Neural progenitor cell (in vitro differentiated cells): ENCODE results near the gene LGR6. TPM values are rescaled to one million over a fixed set of nuclear protein-coding genes. Genes with fewer than 3 reads are reported as not detected.

Experiments used
- DNase-seq: peaks from one replicate; pipeline ENCODE4 v3.0.0-alpha.2; 2016; ENCODE audit warnings: low spot score
- H2AFZ ChIP-seq: fragments of 200-600 bp; sonication (generic); replicated peaks from 2 replicates; pipeline ENCODE4 v1.6.1; 2016; ENCODE audit warnings: antibody characterized with exemption
- H3F3A ChIP-seq: fragments of 200-600 bp; sonication (generic); 2 replicates; pipeline ENCODE4 v1.6.1; 2016; ENCODE audit warnings: antibody characterized with exemption, low read depth
- H3K27ac ChIP-seq: fragments of 200-600 bp; sonication (generic); 2 replicates; pipeline ENCODE4 v1.5.1; 2016; ENCODE audit warnings: mild to moderate bottlenecking
- H3K27me3 ChIP-seq: fragments of 200-600 bp; sonication (generic); 2 replicates; pipeline ENCODE4 v1.6.1; 2016; ENCODE audit warnings: mild to moderate bottlenecking, moderate library complexity
- H3K36me3 ChIP-seq: fragments of 200-600 bp; sonication (generic); 2 replicates; pipeline ENCODE4 v1.5.1; 2016
- H3K4me1 ChIP-seq: fragments of 200-600 bp; sonication (generic); 2 replicates; pipeline ENCODE4 v1.6.1; 2016; ENCODE audit warnings: mixed run types
- H3K4me2 ChIP-seq: fragments of 200-600 bp; sonication (generic); 2 replicates; pipeline ENCODE4 v1.6.1; 2016
- H3K4me3 ChIP-seq: fragments of 200-600 bp; sonication (generic); 2 replicates; pipeline ENCODE4 v1.5.1; 2016
- H3K79me2 ChIP-seq: fragments of 200-600 bp; sonication (generic); 2 replicates; pipeline ENCODE4 v1.6.1; 2016; ENCODE audit warnings: low read depth
- H3K9ac ChIP-seq: fragments of 200-600 bp; sonication (generic); 2 replicates; pipeline ENCODE4 v1.6.1; 2016
- H3K9me3 ChIP-seq: fragments of 200-600 bp; sonication (generic); 2 replicates; pipeline ENCODE4 v1.5.1; 2016; ENCODE audit warnings: low read depth
- H4K20me1 ChIP-seq: fragments of 200-600 bp; sonication (generic); 2 replicates; pipeline ENCODE4 v1.6.1; 2016; ENCODE audit warnings: low read depth
- H3K27ac Mint-ChIP-seq: 3 replicates; pipeline ENCODE4 v1.8.0; 2021; ENCODE audit warnings: mixed read lengths
- H3K27me3 Mint-ChIP-seq: 2 replicates; pipeline ENCODE4 v1.8.0; 2022; ENCODE audit warnings: low read depth, mild to moderate bottlenecking, inconsistent platforms, moderate library complexity, mixed read lengths; ENCODE audit not compliant: insufficient read depth
- H3K36me3 Mint-ChIP-seq: 3 replicates; pipeline ENCODE4 v1.8.0; 2021; ENCODE audit warnings: mixed read lengths
- H3K4me1 Mint-ChIP-seq: 3 replicates; pipeline ENCODE4 v1.8.0; 2021; ENCODE audit warnings: mixed read lengths
- H3K4me3 Mint-ChIP-seq: 3 replicates; pipeline ENCODE4 v1.8.0; 2021; ENCODE audit warnings: mild to moderate bottlenecking, moderate library complexity, mixed read lengths
- H3K9me3 Mint-ChIP-seq: 3 replicates; pipeline ENCODE4 v1.8.0; 2020; ENCODE audit warnings: mixed read lengths
- CTCF ChIP-seq: fragments of 200-600 bp; sonication (generic); IDR thresholded peaks from 2 replicates; pipeline ENCODE4 v1.5.1; 2017; ENCODE audit warnings: antibody characterized with exemption, mild to moderate bottlenecking
- EZH2 ChIP-seq: fragments of 200-600 bp; sonication (generic); IDR thresholded peaks from 2 replicates; pipeline ENCODE4 v1.6.1; 2017; ENCODE audit warnings: antibody characterized with exemption, mild to moderate bottlenecking, moderate library complexity
- EZH2phosphoT487 ChIP-seq: fragments of 200-600 bp; sonication (generic); IDR thresholded peaks from 2 replicates; pipeline ENCODE4 v1.6.1; 2017; ENCODE audit warnings: antibody characterized with exemption
- total RNA-seq: library from RNA; depleted of rRNA; stranded (reverse); fragments of >200 nt; gene quantifications from 2 replicates; pipeline ENCODE4 v1.2.3, GENCODE V29; 2015; ENCODE audit warnings: low replicate concordance

Gene LGR6
- total RNA-seq, 1 donor from 2014 or later: not detected

GRCh38 chr1:202279806-202280205, 86.2 kb downstream of the LGR6 start:
- Mint-ChIP-seq H3K9me3 (no peaks in the 10 kb centered on the region), H3K4me1 (peaks cover 2% of the 10 kb centered on the region)

GRCh38 chr1:202280595-202280994, 87.0 kb downstream of the LGR6 start:
- Histone ChIP-seq H3K4me2 (no peak overlapping the region), H3K36me3 (no peaks in the 10 kb centered on the region), H4K20me1 (no peaks in the 10 kb centered on the region), H3F3A (no peaks in the 10 kb centered on the region), H3K4me3 (no peak overlapping the region), H3K79me2 (no peaks in the 10 kb centered on the region), H3K9ac (no peak overlapping the region), H3K27ac (no peak overlapping the region), H3K27me3 (no peaks in the 10 kb centered on the region), H3K4me1 (no peaks in the 10 kb centered on the region), H2AFZ (no peak overlapping the region), H3K9me3 (no peaks in the 10 kb centered on the region)
- Mint-ChIP-seq H3K4me1 (peaks cover 2% of the 10 kb centered on the region), H3K36me3 (no peaks in the 10 kb centered on the region), H3K27ac (no peak overlapping the region), H3K9me3 (no peaks in the 10 kb centered on the region), H3K4me3 (no peak overlapping the region), H3K27me3 (peaks cover 5% of the 10 kb centered on the region)
- no peak for TF ChIP-seq EZH2phosphoT487
- TF ChIP-seq CTCF: no peak
- DNase-seq: no peak

More at GRCh38 chr1:202279806-202280205, 86.2 kb downstream of the LGR6 start:
- Histone ChIP-seq H3K9me3 (no peaks in the 10 kb centered on the region), H3K4me2 (no peak overlapping the region), H3K9ac (no peak overlapping the region), H4K20me1 (no peaks in the 10 kb centered on the region), H3K27ac (no peak overlapping the region), H3K27me3 (no peaks in the 10 kb centered on the region), H2AFZ (no peak overlapping the region), H3K36me3 (no peaks in the 10 kb centered on the region), H3K79me2 (no peaks in the 10 kb centered on the region), H3F3A (no peaks in the 10 kb centered on the region), H3K4me1 (no peaks in the 10 kb centered on the region), H3K4me3 (no peak overlapping the region)
- no peak overlapping the region for H3K27ac Mint-ChIP-seq
- H3K27me3 Mint-ChIP-seq: peaks cover 5% of the 10 kb centered on the region
- no peak for DNase-seq
- H3K4me3 Mint-ChIP-seq: no peak overlapping the region
- H3K36me3 Mint-ChIP-seq: no peaks in the 10 kb centered on the region
- TF ChIP-seq EZH2phosphoT487 (no peak), CTCF (no peak), EZH2 (no peak)

- H3K4me3 Mint-ChIP-seq: no peak overlapping the region
- H3K4me2 ChIP-seq: no peak overlapping the region
- H3K79me2 ChIP-seq: no peaks in the 10 kb centered on the region
- peaks cover 3% of the 10 kb centered on the region for H3K4me1 Mint-ChIP-seq
- no peak overlapping the region for H3K9ac ChIP-seq
- DNase-seq: no peak
- no peaks in the 10 kb centered on the region for H3K4me1 ChIP-seq
- no peaks in the 10 kb centered on the region for H3K9me3 ChIP-seq
- H3K36me3 Mint-ChIP-seq: no peaks in the 10 kb centered on the region
- no peak overlapping the region for H3K4me3 ChIP-seq
- H3K27me3 Mint-ChIP-seq: peaks cover 5% of the 10 kb centered on the region
- no peaks in the 10 kb centered on the region for H3K27me3 ChIP-seq
- H3K9me3 Mint-ChIP-seq: no peaks in the 10 kb centered on the region
- no peaks in the 10 kb centered on the region for H4K20me1 ChIP-seq
- no peaks in the 10 kb centered on the region for H3F3A ChIP-seq
- TF ChIP-seq CTCF (no peak), EZH2phosphoT487 (no peak), EZH2 (no peak)
- no peak overlapping the region for H2AFZ ChIP-seq
- H3K27ac ChIP-seq: no peak overlapping the region
- no peak overlapping the region for H3K27ac Mint-ChIP-seq
- H3K36me3 ChIP-seq: no peaks in the 10 kb centered on the region
Measured at GRCh38 chr1:202281316-202282024, 87.9 kb downstream of the LGR6 start.
